ENCODE data around the gene MGST3. TPM values are rescaled to one million over a fixed set of nuclear protein-coding genes. Genes with fewer than 3 reads are reported as not detected.

MGST3 gene
- total and polyA plus RNA-seq, 2 experiments from 2014 or later = 84.5 to 262 TPM

GRCh38 chr1:165645654-165646366, 14.8 kb downstream of the MGST3 start (continued):
- TF ChIP-seq ZNF462 (CRISPR knock-in tag; IDR thresholded peaks at IDR 0.05) (no peak), ZNF114 (CRISPR knock-in tag; IDR thresholded peaks at IDR 0.05) (no peak)

GRCh38 chr1:165647517-165647916, 16.5 kb downstream of the MGST3 start:
- Mint-ChIP-seq H3K9me3 (no peaks in the 10 kb centered on the region), H3K27me3 (ENCODE audit: insufficient read depth, low read depth, poor library complexity) (no peaks in the 10 kb centered on the region), H3K27ac (no peak overlapping the region), H3K36me3 (ENCODE audit: low read depth) (peaks cover 7% of the 10 kb centered on the region), H3K4me3 (no peak overlapping the region), H3K4me1 (peaks cover 5% of the 10 kb centered on the region; the same call in 2 of the 3 replicates)
- H3K79me2 ChIP-seq (replicated peaks; ENCODE audit: insufficient read depth) = peaks cover 26% of the 10 kb centered on the region
- peaks cover 6% of the 10 kb centered on the region for H3K36me3 ChIP-seq (ENCODE audit: insufficient read depth)
- ATAC-seq = no peak
- H4K20me1 ChIP-seq (replicated peaks; ENCODE audit: insufficient read depth) = peaks cover 12% of the 10 kb centered on the region
- 0 out of 2 replicates have a peak, but pooled peaks cover 5% of the 10 kb centered on the region for H3K4me1 ChIP-seq (ENCODE audit: insufficient read depth)
- H2AFZ ChIP-seq = no peak overlapping the region
- H3K27ac ChIP-seq (ENCODE audit: low read depth) = no peak overlapping the region
- no peak for DNase-seq (ENCODE audit: low spot score)
- H3F3A ChIP-seq (replicated peaks; ENCODE audit: low read depth) = no peaks in the 10 kb centered on the region
- H3K4me3 ChIP-seq = no peak overlapping the region
- no peaks in the 10 kb centered on the region for H3K27me3 ChIP-seq (ENCODE audit: insufficient read depth)
- H3K9me2 ChIP-seq (ENCODE audit: insufficient read depth) = no peaks in the 10 kb centered on the region
- no peak overlapping the region for H3K4me2 ChIP-seq
- TF ChIP-seq REST (IDR thresholded peaks at IDR 0.05; ENCODE audit: unreplicated experiment) (no peak), NANOG (IDR thresholded peaks at IDR 0.05; ENCODE audit: borderline replicate concordance) (no peak), EZH2 (IDR thresholded peaks at IDR 0.05; ENCODE audit: low read depth, unreplicated experiment) (no peak), CREB1 (CRISPR knock-in tag; IDR thresholded peaks at IDR 0.05; ENCODE audit: low read depth) (no peak), ZNF331 (CRISPR knock-in tag; IDR thresholded peaks at IDR 0.05; ENCODE audit: low read depth) (no peak), CTCF (conservative IDR thresholded peaks at IDR 0.05; ENCODE audit: low read depth in 2 of 2) (no peak)
